GM21723 (cell line): ENCODE data around the gene GSTO1.
"Not testable (repeated sequence)": the region's sequence is repeated elsewhere in the genome, so short reads cannot be mapped to it uniquely, and the experiment has no call there.

Experiments
- ATAC-seq: cut with Tn5 transposase; IDR thresholded peaks from one replicate; pipeline ENCODE4 v1.9.1; 2021; ENCODE audit warnings: mild to moderate bottlenecking, moderate library complexity; ENCODE audit not compliant: unreplicated experiment

The GSTO1 gene

GRCh38 chr10:104248931-104249330, 5.8 kb upstream of the GSTO1 start:
- ATAC-seq = not testable (repeated sequence)

- no peak for ATAC-seq
Observed at GRCh38 chr10:104250371-104250770, 4.3 kb upstream of the GSTO1 start.

GRCh38 chr10:104251443-104251842, 3.2 kb upstream of the GSTO1 start:
- ATAC-seq = no peak

- ATAC-seq = no peak
Observed at GRCh38 chr10:104252368-104252767, 2.3 kb upstream of the GSTO1 start.

GRCh38 chr10:104253106-104253505, 1.6 kb upstream of the GSTO1 start:
- no peak for ATAC-seq

- ATAC-seq = no peak
Observed at GRCh38 chr10:104253606-104254410, 884 bp upstream of the GSTO1 start.

GRCh38 chr10:104255311-104255981, 754 bp downstream of the GSTO1 start:
- peak; percentile 46 for ATAC-seq

GRCh38 chr10:104256335-104256961, 1.8 kb downstream of the GSTO1 start:
- no peak for ATAC-seq

GRCh38 chr10:104257235-104257634, 2.5 kb downstream of the GSTO1 start:
- no peak for ATAC-seq

- no peak for ATAC-seq
Observed at GRCh38 chr10:104258209-104258608, 3.5 kb downstream of the GSTO1 start.

GRCh38 chr10:104259456-104259855, 4.8 kb downstream of the GSTO1 start:
- ATAC-seq = no peak

GRCh38 chr10:104259999-104260774, 5.5 kb downstream of the GSTO1 start:
- ATAC-seq = no peak

GRCh38 chr10:104260775-104261115, 6.1 kb downstream of the GSTO1 start:
- ATAC-seq = no peak

- no peak for ATAC-seq
Observed at GRCh38 chr10:104262055-104262454, 7.4 kb downstream of the GSTO1 start.

GRCh38 chr10:104264783-104265182, 10.1 kb downstream of the GSTO1 start:
- no peak for ATAC-seq

GRCh38 chr10:104267721-104268404, 13.2 kb downstream of the GSTO1 start:
- ATAC-seq = no peak

- ATAC-seq = peak; percentile 1
Observed at GRCh38 chr10:104268405-104268712, 13.7 kb downstream of the GSTO1 start.

- peak; percentile 99 for ATAC-seq
Observed at GRCh38 chr10:104268713-104269645, 14.3 kb downstream of the GSTO1 start, which contains the start of gene GSTO2. TSS of gene GSTO2 (plus strand) at chr10:104269184. CDS start at chr10:104274916, 5,732 bp downstream.

GRCh38 chr10:104273286-104273685, 18.6 kb downstream of the GSTO1 start:
- no peak for ATAC-seq
